DND-41 (cell line): ENCODE results near the gene ZNF428.

ENCODE experiments used
- EZH2 ChIP-seq: IDR thresholded peaks from 3 replicates; pipeline ENCODE4 v1.6.1; 2012; ENCODE audit warnings: borderline replicate concordance, low read depth, mild to moderate bottlenecking, moderate library complexity, low read length, inconsistent platforms; ENCODE audit not compliant: severe bottlenecking
- TF ChIP-seq, protein P1 (sequence below): IDR thresholded peaks from 2 replicates; pipeline ENCODE4 v1.5.1; 2012; ENCODE audit warnings: borderline replicate concordance, low read length, moderate library complexity, mild to moderate bottlenecking; ENCODE audit not compliant: poor library complexity, severe bottlenecking; ENCODE audit errors: extremely low read depth

DNA sequence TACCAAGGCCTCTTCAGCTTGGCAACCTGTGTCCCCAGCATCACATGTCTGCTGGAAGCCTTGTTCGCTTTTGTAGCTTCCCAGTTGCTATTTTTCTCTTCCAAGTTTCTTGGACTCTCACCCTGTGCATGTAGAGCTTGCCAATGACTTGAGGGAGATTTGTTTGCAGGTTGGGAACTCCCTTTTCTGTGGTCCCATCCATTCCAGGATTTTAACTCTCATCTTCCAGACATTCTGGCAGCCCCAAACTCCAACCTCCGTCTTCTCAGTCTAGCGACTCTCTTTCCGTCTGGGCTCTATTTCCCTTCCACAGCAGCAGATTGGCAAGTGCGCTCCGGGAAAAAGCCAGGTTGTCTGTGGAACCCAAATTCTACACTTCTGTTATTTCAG, 41.5 kb upstream of the ZNF428 start:
- TF ChIP-seq, protein P1, sequence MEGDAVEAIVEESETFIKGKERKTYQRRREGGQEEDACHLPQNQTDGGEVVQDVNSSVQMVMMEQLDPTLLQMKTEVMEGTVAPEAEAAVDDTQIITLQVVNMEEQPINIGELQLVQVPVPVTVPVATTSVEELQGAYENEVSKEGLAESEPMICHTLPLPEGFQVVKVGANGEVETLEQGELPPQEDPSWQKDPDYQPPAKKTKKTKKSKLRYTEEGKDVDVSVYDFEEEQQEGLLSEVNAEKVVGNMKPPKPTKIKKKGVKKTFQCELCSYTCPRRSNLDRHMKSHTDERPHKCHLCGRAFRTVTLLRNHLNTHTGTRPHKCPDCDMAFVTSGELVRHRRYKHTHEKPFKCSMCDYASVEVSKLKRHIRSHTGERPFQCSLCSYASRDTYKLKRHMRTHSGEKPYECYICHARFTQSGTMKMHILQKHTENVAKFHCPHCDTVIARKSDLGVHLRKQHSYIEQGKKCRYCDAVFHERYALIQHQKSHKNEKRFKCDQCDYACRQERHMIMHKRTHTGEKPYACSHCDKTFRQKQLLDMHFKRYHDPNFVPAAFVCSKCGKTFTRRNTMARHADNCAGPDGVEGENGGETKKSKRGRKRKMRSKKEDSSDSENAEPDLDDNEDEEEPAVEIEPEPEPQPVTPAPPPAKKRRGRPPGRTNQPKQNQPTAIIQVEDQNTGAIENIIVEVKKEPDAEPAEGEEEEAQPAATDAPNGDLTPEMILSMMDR: no peak
- TF ChIP-seq EZH2: no peak
